GM11168 (cell line): ENCODE results near the gene FOXJ2.
"Not testable (repeated sequence)": the region's sequence is repeated elsewhere in the genome, so short reads cannot be mapped to it uniquely, and the experiment has no call there.

ENCODE experiments used
- in situ Hi-C: fragments of 300-500 bp; cut with MboI; formaldehyde crosslinking; loops from one replicate; pipeline ENCODE4 v1.12.0; 2022; ENCODE audit warnings: low sequenced_read_pairs; ENCODE audit not compliant: unreplicated experiment

Gene FOXJ2

GRCh38 chr12:8057839-8058238 lies 25.3 kb downstream of the FOXJ2 start:
- in situ Hi-C loops, result no loop called here

GRCh38 chr12:8058506-8058905 lies 26.0 kb downstream of the FOXJ2 start:
- in situ Hi-C loops, result no loop called here

GRCh38 chr12:8064131-8064530 lies 31.6 kb downstream of the FOXJ2 start:
- in situ Hi-C loops, result no loop called here

GRCh38 chr12:8065991-8066594 lies 33.6 kb downstream of the FOXJ2 start, which contains the start of gene C3AR1:
Gene C3AR1, minus strand, starts transcription at chr12:8066359. Its CDS starts 6,174 bp downstream, at chr12:8060185.
- in situ Hi-C loops, result no loop called here

- in situ Hi-C loops, result no loop called here
Observed at GRCh38 chr12:8069582-8069981, 37.1 kb downstream of the FOXJ2 start.

GRCh38 chr12:8071820-8072219 lies 39.3 kb downstream of the FOXJ2 start:
- in situ Hi-C loops, result not testable (repeated sequence)

GRCh38 chr12:8075935-8076334 lies 43.4 kb downstream of the FOXJ2 start:
- in situ Hi-C loops, result no loop called here

- in situ Hi-C loops, result no loop called here
Observed at GRCh38 chr12:8076366-8076765, 43.9 kb downstream of the FOXJ2 start.

GRCh38 chr12:8077207-8077606 lies 44.7 kb downstream of the FOXJ2 start:
- in situ Hi-C loops, result no loop called here

- in situ Hi-C loops, result no loop called here
Observed at GRCh38 chr12:8078398-8078797, 45.9 kb downstream of the FOXJ2 start.

- in situ Hi-C loops, result no loop called here
Observed at GRCh38 chr12:8078916-8079315, 46.4 kb downstream of the FOXJ2 start.

GRCh38 chr12:8080120-8080519 lies 47.6 kb downstream of the FOXJ2 start:
- in situ Hi-C loops, result no loop called here

GRCh38 chr12:8081251-8081920 lies 48.9 kb downstream of the FOXJ2 start:
- in situ Hi-C loops, result no loop called here

GRCh38 chr12:8082808-8083100 lies 50.2 kb downstream of the FOXJ2 start:
- in situ Hi-C loops, result no loop called here

GRCh38 chr12:8084351-8084750 lies 51.8 kb downstream of the FOXJ2 start:
- in situ Hi-C loops, result not testable (repeated sequence)

GRCh38 chr12:8087666-8088065 lies 55.1 kb downstream of the FOXJ2 start:
- in situ Hi-C loops, result no loop called here

GRCh38 chr12:8088574-8088973 lies 56.1 kb downstream of the FOXJ2 start:
- in situ Hi-C loops, result no loop called here

GRCh38 chr12:8089277-8089676 lies 56.8 kb downstream of the FOXJ2 start:
- in situ Hi-C loops, result not testable (repeated sequence)

GRCh38 chr12:8089716-8090115 lies 57.2 kb downstream of the FOXJ2 start:
- in situ Hi-C loops, result no loop called here

GRCh38 chr12:8093291-8093690 lies 60.8 kb downstream of the FOXJ2 start:
- in situ Hi-C loops, result no loop called here

- in situ Hi-C loops, result no loop called here
Observed at GRCh38 chr12:8096281-8096915, 63.9 kb downstream of the FOXJ2 start.

- in situ Hi-C loops, result no loop called here
Observed at GRCh38 chr12:8099235-8099634, 66.7 kb downstream of the FOXJ2 start.
